Upper lobe of left lung (tissue), 4 donors: ENCODE results near the gene SV2C.

Experiments used
- POLR2AphosphoS5 ChIP-seq, 2 donors: sonication (generic); formaldehyde crosslinking; IDR thresholded peaks; one replicate each; pipeline ENCODE4 v1.5.1; 2017; ENCODE audit warnings: antibody characterized with exemption in 2 of 2
- TF ChIP-seq, protein P1 (sequence below), 6 experiments: fragments of 450-650 bp in 4 of 6; fragments of 200-600 bp in 2 of 6; sonication (generic) in 2 of 6; IDR thresholded peaks; one replicate each; pipeline ENCODE4 v1.5.1; 2016 to 2019; ENCODE audit warnings: antibody characterized with exemption in 6 of 6

DNA sequence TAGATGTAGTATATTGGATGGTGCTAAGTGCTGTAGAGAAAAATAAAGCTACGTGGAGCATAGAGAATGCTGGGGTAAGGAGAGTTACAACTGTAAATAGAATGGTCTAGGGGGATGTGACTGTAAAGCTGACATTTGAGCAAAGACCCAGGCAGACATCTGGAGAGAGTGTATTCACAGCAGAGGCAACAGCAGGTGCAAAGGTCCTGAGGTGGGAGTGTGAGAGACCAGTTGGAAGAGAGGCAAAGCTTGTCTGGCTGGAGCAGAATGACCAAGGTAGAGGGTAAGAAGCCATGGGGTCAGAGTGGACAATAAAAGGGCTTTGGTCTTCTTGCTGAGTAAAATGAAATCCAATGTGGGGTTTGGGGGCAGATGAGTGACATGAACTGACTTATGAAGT is 227.0 kb downstream of the SV2C start:
- TF ChIP-seq, protein P1, sequence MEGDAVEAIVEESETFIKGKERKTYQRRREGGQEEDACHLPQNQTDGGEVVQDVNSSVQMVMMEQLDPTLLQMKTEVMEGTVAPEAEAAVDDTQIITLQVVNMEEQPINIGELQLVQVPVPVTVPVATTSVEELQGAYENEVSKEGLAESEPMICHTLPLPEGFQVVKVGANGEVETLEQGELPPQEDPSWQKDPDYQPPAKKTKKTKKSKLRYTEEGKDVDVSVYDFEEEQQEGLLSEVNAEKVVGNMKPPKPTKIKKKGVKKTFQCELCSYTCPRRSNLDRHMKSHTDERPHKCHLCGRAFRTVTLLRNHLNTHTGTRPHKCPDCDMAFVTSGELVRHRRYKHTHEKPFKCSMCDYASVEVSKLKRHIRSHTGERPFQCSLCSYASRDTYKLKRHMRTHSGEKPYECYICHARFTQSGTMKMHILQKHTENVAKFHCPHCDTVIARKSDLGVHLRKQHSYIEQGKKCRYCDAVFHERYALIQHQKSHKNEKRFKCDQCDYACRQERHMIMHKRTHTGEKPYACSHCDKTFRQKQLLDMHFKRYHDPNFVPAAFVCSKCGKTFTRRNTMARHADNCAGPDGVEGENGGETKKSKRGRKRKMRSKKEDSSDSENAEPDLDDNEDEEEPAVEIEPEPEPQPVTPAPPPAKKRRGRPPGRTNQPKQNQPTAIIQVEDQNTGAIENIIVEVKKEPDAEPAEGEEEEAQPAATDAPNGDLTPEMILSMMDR (IDR thresholded peaks at IDR 0.05), result no peak
- TF ChIP-seq POLR2AphosphoS5 (IDR thresholded peaks at IDR 0.05), result no peak
